Esophagus squamous epithelium (tissue), 5 donors: ENCODE data around the gene RNASEH1. TPM values are rescaled to one million over a fixed set of nuclear protein-coding genes. Genes with fewer than 3 reads are reported as not detected.

Experiments
- DNase-seq: peaks from one replicate; lab custom pipeline; 2025; lab: John Stamatoyannopoulos, UW
- H3K27ac ChIP-seq, 4 donors: fragments of 200-600 bp; sonication (generic); one replicate each; pipeline ENCODE4 v1.5.1; 2016 to 2019; ENCODE audit warnings: mild to moderate bottlenecking in 1 of 4
- H3K27me3 ChIP-seq, 4 donors: fragments of 200-600 bp; sonication (generic); 1 replicate in 3 of 4; 2 replicates in 1 of 4; pipeline versions ENCODE4 v1.5.1 to v1.6.0; 2017 to 2021; ENCODE audit warnings: antibody characterized with exemption in 1 of 4
- H3K36me3 ChIP-seq, 3 donors: fragments of 200-600 bp; sonication (generic); one replicate each; pipeline ENCODE4 v1.5.1; 2016 to 2019
- H3K4me1 ChIP-seq, 3 donors: fragments of 200-600 bp; sonication (generic); one replicate each; pipeline ENCODE4 v1.5.1; 2017 to 2019
- H3K4me3 ChIP-seq, 4 donors: fragments of 200-600 bp; sonication (generic); 1 replicate in 3 of 4; 2 replicates in 1 of 4; pipeline ENCODE4 v1.5.1; 2016 to 2019; ENCODE audit warnings: mild to moderate bottlenecking in 2 of 4, moderate library complexity in 1 of 4
- H3K9me3 ChIP-seq, 3 donors: fragments of 200-600 bp; sonication (generic); one replicate each; pipeline ENCODE4 v1.5.1; 2016 to 2019
- POLR2A ChIP-seq, 4 donors: fragments of 450-650 bp; IDR thresholded peaks; one replicate each; pipeline ENCODE4 v1.6.1; 2017; ENCODE audit warnings: antibody characterized with exemption in 4 of 4, mild to moderate bottlenecking in 4 of 4, moderate library complexity in 3 of 4
- WGBS, 2 donors: methylation state at CpG; one replicate each; pipeline ENCODE4 v1.1.5; 2018; 5-methylcytosine and 5-hydroxymethylcytosine counted together
- intact Hi-C: fragments of 100-400 bp; cut with DNase I; formaldehyde crosslinking; loops from one replicate; pipeline ENCODE4 v1.15.0; 2022
- total RNA-seq, 4 donors: library from RNA; depleted of rRNA; stranded (reverse); fragments of >200 nt; gene quantifications; one replicate each; pipeline ENCODE4 v1.1.0, GENCODE V29; 2016
- TF ChIP-seq, protein P1 (sequence below), 6 experiments: fragments of 450-650 bp in 4 of 6; fragments of 200-600 bp in 2 of 6; sonication (generic) in 2 of 6; IDR thresholded peaks; one replicate each; pipeline ENCODE4 v1.5.1; 2016 to 2019; ENCODE audit warnings: antibody characterized with exemption in 6 of 6, mild to moderate bottlenecking in 4 of 6, moderate library complexity in 4 of 6
- donor health status: DM: yes; HTN: yes; CAD: no.

The RNASEH1 gene
- total RNA-seq, 4 donors from 2014 or later: 12.1 to 21.2 (median 19.0) TPM

DNA sequence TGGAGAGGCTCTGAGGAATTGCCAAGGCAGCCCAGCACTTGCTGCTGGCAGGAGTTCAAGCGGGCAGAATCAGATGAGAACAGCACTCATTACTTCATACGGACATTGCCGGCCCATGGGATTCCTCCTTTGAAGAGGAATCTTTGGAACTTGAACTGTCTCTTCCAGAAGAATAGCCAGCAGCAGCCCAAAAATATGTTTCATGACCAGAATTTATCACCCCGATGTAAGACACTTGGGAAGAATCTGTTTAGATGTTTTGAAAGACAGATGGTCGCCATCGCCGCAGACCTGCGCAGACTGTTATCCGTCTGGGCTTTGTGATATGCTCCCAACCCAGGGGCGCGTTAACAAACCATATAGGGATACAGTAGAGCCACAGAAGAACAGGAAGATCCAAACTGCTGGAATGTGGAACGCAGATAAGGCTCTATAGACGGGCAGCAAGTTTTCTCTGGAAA, 35.1 kb downstream of the RNASEH1 start:
- H3K9me3 ChIP-seq: no peaks in the 10 kb centered on the region
- H3K36me3 ChIP-seq: no peaks in the 10 kb centered on the region
- H3K27me3 ChIP-seq: no peaks in the 10 kb centered on the region
- H3K27ac ChIP-seq: peak overlapping the region; percentile 30 to 83 (median 74)
- peak overlapping the region in 1 of 4 donors; percentile 33 for H3K4me3 ChIP-seq
- DNase-seq: no peak
- H3K4me1 ChIP-seq: peaks cover 0 to 54% (median 13%) of the 10 kb centered on the region in 3 donors
- TF ChIP-seq, protein P1, sequence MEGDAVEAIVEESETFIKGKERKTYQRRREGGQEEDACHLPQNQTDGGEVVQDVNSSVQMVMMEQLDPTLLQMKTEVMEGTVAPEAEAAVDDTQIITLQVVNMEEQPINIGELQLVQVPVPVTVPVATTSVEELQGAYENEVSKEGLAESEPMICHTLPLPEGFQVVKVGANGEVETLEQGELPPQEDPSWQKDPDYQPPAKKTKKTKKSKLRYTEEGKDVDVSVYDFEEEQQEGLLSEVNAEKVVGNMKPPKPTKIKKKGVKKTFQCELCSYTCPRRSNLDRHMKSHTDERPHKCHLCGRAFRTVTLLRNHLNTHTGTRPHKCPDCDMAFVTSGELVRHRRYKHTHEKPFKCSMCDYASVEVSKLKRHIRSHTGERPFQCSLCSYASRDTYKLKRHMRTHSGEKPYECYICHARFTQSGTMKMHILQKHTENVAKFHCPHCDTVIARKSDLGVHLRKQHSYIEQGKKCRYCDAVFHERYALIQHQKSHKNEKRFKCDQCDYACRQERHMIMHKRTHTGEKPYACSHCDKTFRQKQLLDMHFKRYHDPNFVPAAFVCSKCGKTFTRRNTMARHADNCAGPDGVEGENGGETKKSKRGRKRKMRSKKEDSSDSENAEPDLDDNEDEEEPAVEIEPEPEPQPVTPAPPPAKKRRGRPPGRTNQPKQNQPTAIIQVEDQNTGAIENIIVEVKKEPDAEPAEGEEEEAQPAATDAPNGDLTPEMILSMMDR (IDR thresholded peaks at IDR 0.05): no peak
- TF ChIP-seq POLR2A (IDR thresholded peaks at IDR 0.05): no peak
- intact Hi-C loops: no loop called here
- WGBS, 2 donors: 47 to 75% methylated on average over 13 of the region's 13 CpGs

DNA sequence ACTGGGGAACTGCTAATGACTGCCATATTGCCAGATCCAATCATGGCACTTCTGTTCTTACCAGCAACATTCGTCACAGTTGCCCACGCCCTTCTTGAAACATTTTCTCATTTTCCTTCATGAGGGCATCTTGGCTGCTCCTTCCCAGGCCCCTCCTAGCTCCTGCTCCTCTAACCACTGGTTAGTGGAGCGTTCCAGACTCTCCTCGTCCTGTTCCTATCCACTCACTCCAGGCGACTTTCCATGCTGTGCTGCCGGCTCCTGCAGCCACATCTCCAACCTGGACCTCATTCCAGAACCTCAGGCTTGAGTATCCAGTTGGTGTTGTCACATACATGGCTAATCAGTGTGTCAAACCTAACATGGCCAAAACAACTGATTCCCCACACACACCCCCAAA, 37.5 kb downstream of the RNASEH1 start:
- peak overlapping the region in 1 of 4 donors; percentile 94 for H3K4me3 ChIP-seq
- H3K9me3 ChIP-seq: no peaks in the 10 kb centered on the region
- peaks cover 0 to 9% (median 0%) of the 10 kb centered on the region in 3 donors for H3K36me3 ChIP-seq
- DNase-seq: no peak
- H3K27ac ChIP-seq: no peak overlapping the region
- TF ChIP-seq POLR2A (IDR thresholded peaks at IDR 0.05): no peak
- TF ChIP-seq, protein P1 (IDR thresholded peaks at IDR 0.05): no peak
- H3K4me1 ChIP-seq: peaks cover 0 to 61% (median 15%) of the 10 kb centered on the region in 3 donors
- H3K27me3 ChIP-seq: no peaks in the 10 kb centered on the region
- intact Hi-C loops: no loop called here
- 91 to 93% methylated on average over 6 of the region's 6 CpGs for WGBS, 2 donors

DNA sequence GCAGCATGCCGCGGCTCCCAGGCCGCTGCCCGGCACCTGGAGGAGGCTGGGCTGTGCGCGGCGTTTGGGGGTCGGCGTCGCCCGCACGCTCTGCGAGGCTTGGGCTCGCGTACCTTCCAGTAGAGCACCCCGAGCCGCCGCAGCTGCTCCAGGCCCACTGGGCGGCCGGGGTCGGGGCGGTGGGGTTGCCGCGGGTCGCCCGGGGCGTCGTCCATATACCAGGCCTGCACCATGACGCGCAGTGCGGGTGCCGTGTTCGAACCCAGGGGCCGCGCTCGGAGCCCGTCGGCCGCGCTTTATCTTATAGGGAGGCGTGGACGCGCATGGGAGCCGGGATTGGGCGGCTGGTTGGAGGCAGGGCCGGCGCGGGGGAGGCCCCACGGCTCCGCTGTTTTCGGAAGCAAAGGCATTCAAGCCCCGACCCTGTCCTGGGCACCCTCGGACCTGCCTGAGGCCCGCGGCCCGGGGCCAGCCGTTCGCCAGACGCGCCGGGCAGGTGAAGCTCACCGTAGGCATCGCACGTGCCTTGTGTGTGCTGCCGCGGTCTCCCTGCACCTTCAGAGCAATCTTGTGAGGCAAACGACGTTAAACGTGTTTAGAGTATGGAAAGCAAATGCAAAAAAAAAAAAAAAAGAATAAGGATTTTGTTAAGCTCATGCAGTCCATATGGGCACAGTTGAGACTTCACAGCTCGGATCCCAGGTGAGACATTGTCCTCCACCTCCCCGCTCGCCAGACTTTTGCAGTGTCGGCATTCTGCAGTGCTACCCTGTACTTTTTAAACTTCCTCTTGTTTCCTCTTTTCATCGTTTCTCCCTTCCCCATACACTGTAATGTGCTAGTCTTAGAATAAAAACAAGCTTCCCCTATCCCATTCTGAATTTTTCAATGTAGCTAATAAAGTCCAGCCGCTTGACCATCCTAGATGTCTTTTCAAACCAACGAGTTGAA, 38.6 kb downstream of the RNASEH1 start, which contains the start of gene ADI1:
Gene ADI1, minus strand, starts transcription at position 277 of the 951 bp plus-strand sequence. Its CDS starts 44 bp downstream, at position 233.
- peak within 1 kb of the TSS; percentile 91 to 100 (median 97) for H3K27ac ChIP-seq
- H3K4me1 ChIP-seq: peaks cover 0 to 52% (median 11%) of the 10 kb centered on the region in 3 donors
- peak; percentile 43 for DNase-seq
- TF ChIP-seq, protein P1 (IDR thresholded peaks at IDR 0.05): no peak
- peak in 2 of 4 donors; percentile 62 to 74 for TF ChIP-seq POLR2A (IDR thresholded peaks at IDR 0.05)
- H3K36me3 ChIP-seq: peaks cover 0 to 9% (median 0%) of the 10 kb centered on the region in 3 donors
- intact Hi-C loops: no loop called here
- H3K27me3 ChIP-seq: no peaks in the 10 kb centered on the region
- H3K9me3 ChIP-seq: no peaks in the 10 kb centered on the region
- WGBS, 2 donors: 6 to 13% methylated on average over 10 to 18 of the region's 76 CpGs
- peak within 1 kb of the TSS; percentile 75 to 94 (median 88) for H3K4me3 ChIP-seq

DNA sequence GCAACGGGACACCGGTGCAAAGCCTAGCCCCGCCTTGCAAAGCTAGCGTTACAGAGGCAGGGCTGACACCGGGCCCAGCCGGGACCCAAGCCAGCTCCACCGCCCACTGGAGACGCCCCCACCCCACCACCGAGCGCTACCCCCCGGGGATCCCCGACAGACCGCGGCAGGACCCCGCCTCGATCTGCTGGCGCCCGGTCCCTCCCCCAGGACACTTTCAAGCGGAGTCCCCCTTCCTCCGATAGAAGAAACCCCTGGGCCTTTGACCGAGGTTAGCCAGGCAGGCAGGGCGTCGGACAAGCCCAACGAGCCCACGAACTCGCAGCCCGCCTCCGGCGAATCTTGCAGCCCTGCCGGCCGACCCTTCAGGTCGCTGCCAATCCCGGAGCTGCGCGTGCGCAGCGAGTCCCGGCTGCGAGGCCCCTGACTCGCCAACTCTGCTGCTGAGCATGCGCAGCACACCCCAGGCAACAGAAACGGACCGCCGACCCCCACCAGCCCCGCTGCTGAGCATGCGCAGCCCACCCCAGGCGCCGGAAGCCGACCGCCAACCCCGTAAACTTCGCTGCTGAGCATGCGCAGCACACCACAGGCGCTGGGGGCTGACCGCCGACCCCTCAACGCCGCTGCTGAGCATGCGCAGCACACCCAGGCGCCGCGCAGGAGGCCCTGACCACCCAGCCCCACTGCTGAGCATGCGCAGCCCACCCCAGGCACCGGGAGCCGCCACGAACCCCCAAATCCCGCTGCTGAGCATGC, 39.5 kb downstream of the RNASEH1 start:
- 0% methylated on average over 9 of the region's 67 CpGs; no CpG with 5 or more reads in 1 of the 2 donors for WGBS, 2 donors
- TF ChIP-seq, protein P1 (IDR thresholded peaks at IDR 0.05): peak in 2 of 6 experiments; percentile 4 to 35
- peak in 2 of 4 donors; percentile 31 to 32 for TF ChIP-seq POLR2A (IDR thresholded peaks at IDR 0.05)
- intact Hi-C loops: no loop called here
- peaks cover 0 to 44% (median 11%) of the 10 kb centered on the region in 3 donors for H3K4me1 ChIP-seq
- peak overlapping the region; percentile 75 to 94 (median 88) for H3K4me3 ChIP-seq
- DNase-seq: peak; percentile 73
- H3K9me3 ChIP-seq: no peaks in the 10 kb centered on the region
- no peaks in the 10 kb centered on the region for H3K27me3 ChIP-seq
- H3K36me3 ChIP-seq: peaks cover 0 to 13% (median 0%) of the 10 kb centered on the region in 3 donors
- peak overlapping the region; percentile 91 to 100 (median 97) for H3K27ac ChIP-seq
